Ammon's horn (tissue), 1 donor: ENCODE measurements around the gene PTPRK.
"Not testable (repeated sequence)": the region's sequence is repeated elsewhere in the genome, so short reads cannot be mapped to it uniquely, and the experiment has no call there.

ENCODE experiments used
- DNase-seq: peaks from one replicate; pipeline ENCODE4 v3.0.0-alpha.2; 2016; ENCODE audit warnings: low spot score

The PTPRK gene

DNA sequence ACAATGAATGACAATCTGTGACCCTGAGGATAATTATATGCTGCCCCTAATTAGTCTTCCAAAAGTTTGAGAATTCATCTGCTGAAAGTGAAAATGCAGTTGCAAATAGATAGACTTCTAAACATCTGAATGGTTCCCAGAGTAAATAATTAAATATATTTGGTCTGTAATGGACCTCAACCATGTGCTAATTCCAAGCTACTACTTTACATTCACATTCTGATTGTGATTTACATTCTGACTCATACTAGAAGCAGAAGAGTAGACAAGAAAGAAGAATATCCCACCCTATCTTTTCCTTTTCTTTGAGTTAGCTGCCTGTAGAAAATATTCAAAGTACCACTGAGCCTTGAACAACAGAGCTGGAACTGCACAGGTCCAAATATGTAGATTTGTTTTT lies 80.8 kb downstream of the PTPRK start:
- no peak for DNase-seq

- peak; percentile 20 for DNase-seq
Measured at GRCh38 chr6:128438393-128438792, 82.0 kb downstream of the PTPRK start.

DNA sequence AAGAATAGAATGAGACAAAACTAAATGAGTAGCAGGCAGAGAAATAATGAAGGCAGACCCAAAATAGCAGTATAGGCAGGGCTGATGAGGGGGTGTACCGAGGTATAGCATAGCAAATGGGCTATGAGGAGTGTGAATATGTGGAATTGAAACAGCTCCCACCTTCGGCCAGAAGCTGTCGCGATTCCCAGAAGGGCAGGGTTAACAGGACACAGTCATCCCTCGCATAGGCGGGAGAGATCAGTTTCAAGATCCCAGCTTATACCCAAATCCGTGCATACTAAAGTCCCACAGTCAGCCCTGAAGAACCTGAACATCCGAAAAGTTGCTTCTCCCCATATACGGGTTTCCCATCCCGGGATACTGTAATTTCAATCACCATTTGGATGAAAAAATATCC lies 82.7 kb downstream of the PTPRK start:
- no peak for DNase-seq

DNA sequence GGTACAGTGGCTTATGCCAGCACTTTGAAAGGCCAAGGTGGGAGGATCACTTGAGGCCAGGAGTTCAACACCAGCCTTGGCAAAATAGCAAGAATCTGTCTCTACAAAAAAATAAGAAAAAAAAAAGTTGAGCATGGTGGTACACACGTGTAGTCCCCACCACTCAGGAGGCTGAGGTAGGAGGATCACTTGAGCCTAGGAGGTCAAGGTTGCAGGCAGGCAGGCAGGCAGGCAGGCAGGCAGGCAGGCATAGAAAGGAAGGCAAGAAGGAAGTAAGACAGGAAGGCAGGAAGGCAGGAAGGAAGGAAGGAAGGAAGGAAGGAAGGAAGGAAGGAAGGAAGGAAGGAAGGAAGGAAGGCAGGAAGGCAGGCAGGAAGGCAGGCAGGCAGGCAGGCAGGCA lies 85.6 kb downstream of the PTPRK start:
- not testable (repeated sequence) for DNase-seq

GRCh38 chr6:128432394-128432793 lies 88.0 kb downstream of the PTPRK start:
- no peak for DNase-seq

GRCh38 chr6:128427139-128427538 lies 93.3 kb downstream of the PTPRK start:
- DNase-seq = no peak

DNA sequence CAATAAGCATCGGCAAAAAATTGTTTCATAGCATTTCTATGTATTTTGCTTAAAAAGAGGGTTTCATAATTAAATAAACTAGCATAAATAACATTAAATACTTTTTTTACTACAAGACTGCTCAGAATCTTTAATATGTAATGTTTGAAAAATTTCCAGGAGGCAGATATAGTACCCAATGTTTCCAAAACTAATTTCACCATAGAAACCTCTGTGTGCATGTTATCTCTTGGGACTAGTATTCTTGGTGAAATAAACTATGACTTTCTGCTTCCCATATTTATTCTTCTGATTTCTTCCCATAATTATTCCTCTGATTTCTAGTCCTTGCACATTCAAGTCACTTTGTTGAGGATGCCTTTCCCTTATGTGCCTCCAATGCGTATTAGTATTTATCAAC lies 94.5 kb downstream of the PTPRK start:
- no peak for DNase-seq

GRCh38 chr6:128422871-128423270 lies 97.5 kb downstream of the PTPRK start:
- no peak for DNase-seq

- DNase-seq = no peak
Measured at GRCh38 chr6:128422200-128422599, 98.2 kb downstream of the PTPRK start.

DNA sequence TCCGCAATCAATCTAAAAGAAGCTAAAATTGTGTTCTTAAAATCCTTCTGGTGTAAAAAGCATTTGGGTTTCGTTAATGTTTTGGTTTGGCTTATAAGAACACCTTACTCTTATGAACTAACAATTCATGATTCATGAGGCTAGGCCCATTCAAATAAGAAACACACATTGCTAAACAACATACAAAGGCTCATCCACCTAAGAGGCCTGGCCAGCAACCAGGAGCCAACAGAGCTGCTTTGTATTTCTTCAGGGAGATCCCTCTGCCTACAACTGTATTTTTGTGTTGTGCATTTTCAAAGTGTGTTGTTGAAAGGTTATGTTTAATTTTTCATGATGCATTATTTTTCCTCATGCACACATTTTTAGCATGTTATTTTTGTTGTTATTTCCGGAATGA lies 98.6 kb downstream of the PTPRK start:
- peak; percentile 58 for DNase-seq

GRCh38 chr6:128417698-128418097 lies 102.7 kb downstream of the PTPRK start:
- DNase-seq = no peak

- peak; percentile 47 for DNase-seq
Measured at GRCh38 chr6:128415387-128415786, 105.0 kb downstream of the PTPRK start.

- no peak for DNase-seq
Measured at GRCh38 chr6:128414943-128415342, 105.5 kb downstream of the PTPRK start.

- DNase-seq = no peak
Measured at GRCh38 chr6:128413291-128413690, 107.1 kb downstream of the PTPRK start.

DNA sequence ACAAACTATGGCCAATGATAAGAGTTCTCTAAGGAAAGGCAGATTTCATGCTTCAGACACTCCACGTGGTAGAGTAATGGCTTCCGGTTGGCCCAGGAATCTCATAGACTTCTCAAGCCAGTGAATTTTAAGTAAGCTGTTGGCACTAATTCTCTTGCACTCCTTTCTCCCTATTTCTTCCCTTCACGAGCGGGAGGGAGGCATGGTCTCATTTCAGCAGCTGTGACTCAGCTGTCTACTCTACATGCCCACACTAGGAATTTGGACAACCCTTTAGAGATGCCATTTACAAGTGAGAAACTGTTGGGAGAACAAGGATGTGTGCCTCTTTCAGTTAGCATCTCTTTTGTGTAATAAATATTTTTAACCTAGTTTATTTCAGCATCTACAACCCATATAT lies 107.7 kb downstream of the PTPRK start:
- no peak for DNase-seq

DNA sequence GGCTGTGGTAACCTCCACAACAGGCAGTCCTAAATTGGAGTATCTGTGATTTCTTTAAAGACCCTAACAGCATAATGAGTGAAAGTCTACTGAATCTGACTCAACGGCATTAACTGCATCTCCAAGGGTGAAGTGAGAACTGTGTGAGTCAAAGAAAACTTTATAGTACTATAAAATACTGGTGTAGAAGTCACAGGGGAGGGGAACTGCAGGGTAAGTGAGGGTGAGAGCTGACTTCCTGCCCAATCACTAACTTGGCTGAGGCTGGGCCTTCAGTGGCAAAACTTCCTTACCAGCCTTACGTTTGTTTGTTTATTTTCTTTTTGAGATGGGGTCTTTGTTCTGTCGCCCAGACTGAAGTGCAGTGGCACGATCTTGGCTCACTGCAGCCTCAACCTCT lies 109.8 kb downstream of the PTPRK start:
- DNase-seq = no peak

GRCh38 chr6:128409003-128409402 lies 111.4 kb downstream of the PTPRK start:
- DNase-seq = no peak

DNA sequence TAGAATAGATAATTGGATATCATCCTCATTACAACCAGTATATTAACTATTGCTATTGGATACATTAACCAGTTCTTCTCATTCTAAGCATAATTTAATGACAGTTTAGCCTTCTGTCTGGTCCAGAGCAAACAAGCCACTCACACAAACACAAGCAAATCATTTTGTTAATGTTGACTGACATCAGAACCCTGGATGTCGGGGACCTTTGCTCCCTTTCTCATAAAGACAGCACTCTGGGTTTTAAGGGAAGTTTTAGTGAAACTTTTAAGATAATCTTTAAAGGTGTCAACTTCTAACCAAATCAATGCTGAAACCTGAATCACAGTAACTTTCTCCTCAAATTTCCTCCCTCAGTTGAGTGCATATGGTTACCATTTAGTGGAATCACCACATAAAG lies 113.9 kb downstream of the PTPRK start:
- DNase-seq = no peak

DNA sequence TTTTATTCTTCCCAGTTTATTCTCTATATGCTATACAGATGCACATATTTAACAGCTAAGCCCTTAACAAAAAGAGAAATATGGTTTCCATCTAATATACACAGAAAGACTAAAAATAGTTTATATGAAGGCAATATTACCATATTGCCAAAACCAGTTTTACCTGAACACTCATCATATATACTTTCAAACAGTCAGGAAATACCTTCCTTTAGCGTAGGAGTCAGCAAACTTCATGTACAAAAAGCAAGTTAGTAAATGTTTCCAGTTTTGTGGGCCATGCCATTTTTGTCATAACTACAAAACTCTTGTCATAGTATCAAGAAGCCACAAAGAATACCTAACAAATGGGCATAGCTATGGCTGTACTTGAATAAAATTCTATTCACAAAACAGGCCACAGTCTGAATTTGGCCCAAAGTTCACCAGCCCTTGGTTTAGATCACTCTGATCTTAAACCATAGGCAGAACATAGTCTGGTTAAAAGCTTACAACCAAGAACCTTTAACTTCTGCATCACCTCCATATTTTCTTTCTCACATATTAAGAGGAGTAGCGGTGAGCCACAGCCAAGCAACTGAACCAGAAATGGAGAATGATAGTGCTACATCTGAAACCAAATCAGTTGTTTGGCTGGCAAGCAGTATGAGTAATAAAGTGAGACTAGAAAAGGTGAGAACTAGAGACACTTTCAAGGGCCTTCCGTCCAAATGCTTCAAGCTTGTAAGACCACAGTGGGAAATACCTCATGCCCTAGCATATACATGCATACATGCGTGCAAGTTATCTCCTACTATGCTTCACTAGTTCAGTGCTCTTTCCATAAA lies 116.6 kb downstream of the PTPRK start:
- no peak for DNase-seq

DNA sequence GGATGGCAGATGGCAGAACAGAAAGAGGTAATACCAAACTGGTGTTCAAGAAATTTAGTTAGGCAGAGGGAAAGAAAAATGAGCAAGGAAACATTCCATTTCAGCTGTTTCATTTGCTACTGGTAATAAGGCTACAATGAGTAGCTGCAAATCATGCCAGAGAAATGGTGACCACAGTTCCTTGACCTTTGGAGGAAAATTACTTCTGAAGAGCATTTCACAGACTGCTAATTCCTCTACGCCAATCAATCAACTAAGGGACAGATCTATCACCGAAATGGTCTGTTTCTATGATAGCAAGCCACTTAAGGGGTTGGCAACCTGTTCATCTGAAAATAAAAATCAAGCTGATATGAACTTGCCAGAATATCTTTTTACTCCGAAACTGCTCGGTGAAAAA lies 119.5 kb downstream of the PTPRK start:
- DNase-seq = no peak

- DNase-seq = no peak
Measured at GRCh38 chr6:128397996-128398395, 122.4 kb downstream of the PTPRK start.

DNA sequence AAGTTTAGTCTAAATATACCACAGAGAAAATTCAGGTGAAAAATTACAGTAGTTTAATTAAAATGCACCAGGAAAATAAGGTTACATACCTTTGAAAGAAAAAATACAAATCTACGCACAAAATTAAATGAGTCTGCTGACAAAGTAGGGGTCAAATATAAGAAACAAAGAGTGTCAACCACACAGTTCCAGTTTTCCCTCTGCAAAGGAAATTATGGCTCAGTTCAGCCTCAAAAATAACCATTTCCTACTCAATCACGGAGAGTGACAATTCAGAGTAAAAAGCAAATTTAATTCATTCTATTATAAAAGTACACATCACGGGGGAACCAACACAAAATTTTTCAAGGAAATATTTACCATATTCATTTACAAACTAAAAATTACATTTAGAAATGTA lies 124.8 kb downstream of the PTPRK start:
- DNase-seq = no peak

DNA sequence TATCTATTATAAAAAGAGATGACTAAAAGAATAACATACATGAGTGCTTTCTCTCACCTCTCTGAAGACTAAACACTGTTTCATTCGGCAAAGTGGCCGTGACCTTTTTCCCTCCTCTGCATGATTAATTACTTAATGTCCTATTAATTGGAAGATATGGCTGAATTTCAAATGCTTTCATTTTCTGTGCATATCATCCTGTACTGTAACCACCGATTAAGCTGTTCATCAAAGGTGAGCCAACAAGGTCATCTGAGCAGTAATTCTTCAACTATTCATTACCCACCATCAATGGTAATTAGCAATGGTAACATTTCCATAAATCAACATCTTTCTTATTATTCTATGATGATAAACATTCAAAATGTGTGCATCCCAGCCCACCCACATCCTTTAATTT lies 125.2 kb downstream of the PTPRK start:
- DNase-seq = no peak

DNA sequence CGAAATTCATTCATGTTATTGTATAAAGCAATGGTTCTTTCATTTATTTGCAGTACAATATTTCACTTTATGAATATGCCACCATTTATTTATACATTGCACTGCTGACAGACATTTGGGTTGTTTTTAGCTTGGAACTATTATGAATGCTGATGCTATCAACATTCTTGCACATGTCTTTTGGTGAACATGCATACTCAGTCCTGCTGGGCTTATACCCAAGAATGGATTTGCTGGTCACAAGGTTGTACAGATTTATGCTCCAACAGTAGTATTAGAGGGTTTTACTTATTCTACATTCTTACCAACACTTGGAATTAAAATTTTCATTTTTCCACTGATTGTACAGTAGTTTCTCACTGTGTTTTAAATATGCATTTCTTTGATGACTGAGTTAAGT lies 126.2 kb downstream of the PTPRK start:
- no peak for DNase-seq
